ENCODE measurements around the gene YIPF1. TPM values are rescaled to one million over a fixed set of nuclear protein-coding genes. Genes with fewer than 3 reads are reported as not detected.

YIPF1 gene
- total RNA-seq, 1 experiment from 2014 or later: 32.3 TPM

Other genes starting within 250 kb of the YIPF1 start
- gene GLIS1, start 150.6 kb downstream of the YIPF1 start, total RNA-seq (2014; rRNA removed; shearing (Covaris generic)): 1.3 and 1.9 TPM in 2 replicates
- 67.2 and 83.9 TPM in 2 replicates for gene NDC1, start 51.5 kb downstream of the YIPF1 start, total RNA-seq (2014; rRNA removed; shearing (Covaris generic))
- gene DIO1, start 4.4 kb upstream of the YIPF1 start, total RNA-seq (2014; rRNA removed; shearing (Covaris generic)): 0.39 TPM in 1 of 2 replicates, not detected in the other
- gene IFT25, start 55.9 kb upstream of the YIPF1 start, total RNA-seq (2014; rRNA removed; shearing (Covaris generic)): 100 and 107 TPM in 2 replicates
- gene LRRC42, start 56.6 kb upstream of the YIPF1 start, total RNA-seq (2014; rRNA removed; shearing (Covaris generic)): 51.3 and 57.8 TPM in 2 replicates
- not detected in 2 replicates for gene LDLRAD1, start 128.4 kb upstream of the YIPF1 start, total RNA-seq (2014; rRNA removed; shearing (Covaris generic))
- 394 and 422 TPM in 2 replicates for gene TMEM59, start 163.4 kb upstream of the YIPF1 start, total RNA-seq (2014; rRNA removed; shearing (Covaris generic))
- gene TCEANC2, start 163.8 kb upstream of the YIPF1 start, total RNA-seq (2014; rRNA removed; shearing (Covaris generic)): 3.1 and 4.2 TPM in 2 replicates